AG10803 (cell line): Measurements from ENCODE around the gene NDUFAF2.

Experiments used
- DNase-seq: peaks from one replicate; pipeline ENCODE4 v3.0.0; 2010; ENCODE audit warnings: low read depth
- H3K4me3 ChIP-seq: 2 replicates; pipeline ENCODE4 v1.5.1; 2011; ENCODE audit warnings: mild to moderate bottlenecking, low read length, control low read depth
- CTCF ChIP-seq: conservative IDR thresholded peaks from 2 replicates; pipeline ENCODE4 v1.5.1; 2011; ENCODE audit warnings: mild to moderate bottlenecking, low read length, control low read depth, inconsistent platforms

NDUFAF2 gene

GRCh38 chr5:60943624-60944023, 1.4 kb upstream of the NDUFAF2 start:
- no peak overlapping the region for H3K4me3 ChIP-seq
- no peak for DNase-seq
- no peak for TF ChIP-seq CTCF

GRCh38 chr5:60945813-60946187, 795 bp downstream of the NDUFAF2 start:
- TF ChIP-seq CTCF = no peak
- H3K4me3 ChIP-seq = peak overlapping the region; percentile 72
- DNase-seq = peak; percentile 56

- H3K4me3 ChIP-seq = no peak overlapping the region
- no peak for TF ChIP-seq CTCF
- no peak for DNase-seq
These were observed 3.7 kb downstream of the NDUFAF2 start for GRCh38 chr5:60948738-60949137.

GRCh38 chr5:60955239-60955638, 10.2 kb downstream of the NDUFAF2 start:
- TF ChIP-seq CTCF = no peak
- DNase-seq = no peak

GRCh38 chr5:60958088-60958487, 13.1 kb downstream of the NDUFAF2 start:
- no peak for DNase-seq
- TF ChIP-seq CTCF = no peak
- no peak overlapping the region for H3K4me3 ChIP-seq

More at GRCh38 chr5:60955239-60955638, 10.2 kb downstream of the NDUFAF2 start:
- H3K4me3 ChIP-seq = no peak overlapping the region

GRCh38 chr5:60958712-60959111, 13.7 kb downstream of the NDUFAF2 start:
- no peak for TF ChIP-seq CTCF
- DNase-seq = no peak
- no peak overlapping the region for H3K4me3 ChIP-seq

- peak; percentile 29 for DNase-seq
- TF ChIP-seq CTCF = peak; percentile 52
- H3K4me3 ChIP-seq = no peak overlapping the region
These were observed 14.2 kb downstream of the NDUFAF2 start for GRCh38 chr5:60959156-60959555.
